GM18951 (cell line): ENCODE measurements around the gene MRPL1.

Source experiments
- POLR2A ChIP-seq: IDR thresholded peaks from 4 replicates; pipeline ENCODE4 v1.6.1; 2011; ENCODE audit warnings: mild to moderate bottlenecking; ENCODE audit not compliant: insufficient read length, insufficient read depth; ENCODE audit errors: extremely low read depth
- in situ Hi-C: fragments of 300-500 bp; cut with MboI; formaldehyde crosslinking; loops from one replicate; pipeline ENCODE4 v1.12.0; 2022; ENCODE audit warnings: low sequenced_read_pairs, mixed read lengths, inconsistent platforms; ENCODE audit not compliant: unreplicated experiment

Gene MRPL1

GRCh38 chr4:77865259-77865658 lies 2.6 kb downstream of the MRPL1 start:
- no peak for TF ChIP-seq POLR2A
- in situ Hi-C loops: no loop called here

GRCh38 chr4:77872723-77873445 lies 10.3 kb downstream of the MRPL1 start:
- TF ChIP-seq POLR2A: no peak
- in situ Hi-C loops: no loop called here

DNA sequence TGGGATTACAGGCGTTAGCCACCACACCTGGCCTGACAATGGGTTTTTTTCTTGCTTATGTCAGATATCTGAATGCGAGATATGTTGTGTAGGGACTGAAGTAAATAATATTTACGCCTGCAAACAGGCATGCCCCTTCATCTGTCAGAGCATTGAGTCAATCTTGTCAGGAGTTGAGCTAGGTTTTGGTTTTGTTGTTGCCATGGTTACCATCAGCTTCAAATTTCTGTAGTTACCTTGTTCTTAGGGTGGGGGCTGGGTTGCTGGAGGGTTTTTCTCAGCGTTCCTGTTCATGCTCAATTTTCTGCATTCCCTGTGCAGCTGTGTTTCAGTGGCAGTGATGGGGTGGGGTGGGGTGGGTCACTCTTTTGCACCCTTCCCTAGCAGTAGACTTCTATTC lies 14.5 kb downstream of the MRPL1 start:
- in situ Hi-C loops: no loop called here
- TF ChIP-seq POLR2A: no peak

DNA sequence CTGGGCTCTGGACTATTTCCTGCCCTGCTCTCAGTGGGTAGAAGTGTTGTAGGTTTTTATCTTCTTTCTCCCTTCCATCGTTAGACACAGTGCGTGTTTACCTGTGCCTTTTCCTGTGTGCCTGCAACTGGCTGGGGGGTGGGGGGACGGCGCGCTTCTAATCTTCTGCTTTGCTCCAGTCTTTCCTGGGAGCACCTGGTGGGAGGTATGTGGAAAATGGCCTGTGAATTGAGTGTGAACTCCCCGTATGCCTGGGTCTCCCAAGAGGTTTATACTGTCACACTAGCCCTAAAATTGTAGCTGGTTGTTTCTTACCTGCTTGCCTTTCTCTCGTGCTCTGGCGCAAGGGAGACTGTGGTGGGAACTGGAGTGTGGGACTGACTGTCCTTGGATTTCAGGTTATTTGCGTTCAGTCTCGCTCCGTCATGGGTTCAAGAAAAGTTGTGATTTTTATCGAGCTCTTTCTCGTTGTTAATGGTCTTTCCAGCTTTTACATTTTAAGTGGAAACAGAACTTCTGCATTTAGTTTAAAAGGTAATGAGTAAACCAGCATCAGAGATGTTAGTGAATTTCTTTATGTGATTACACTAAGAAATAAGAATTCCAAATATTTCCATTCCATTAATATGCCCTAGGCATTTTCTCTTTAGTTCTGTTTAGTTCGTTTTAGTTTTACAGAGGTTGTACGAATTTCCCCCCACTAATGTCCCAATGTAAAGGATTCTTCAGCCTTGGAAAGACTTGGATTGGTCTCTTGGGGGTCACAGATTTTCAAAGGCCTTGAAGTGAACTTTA lies 15.3 kb downstream of the MRPL1 start:
- in situ Hi-C loops: no loop called here
- no peak for TF ChIP-seq POLR2A

DNA sequence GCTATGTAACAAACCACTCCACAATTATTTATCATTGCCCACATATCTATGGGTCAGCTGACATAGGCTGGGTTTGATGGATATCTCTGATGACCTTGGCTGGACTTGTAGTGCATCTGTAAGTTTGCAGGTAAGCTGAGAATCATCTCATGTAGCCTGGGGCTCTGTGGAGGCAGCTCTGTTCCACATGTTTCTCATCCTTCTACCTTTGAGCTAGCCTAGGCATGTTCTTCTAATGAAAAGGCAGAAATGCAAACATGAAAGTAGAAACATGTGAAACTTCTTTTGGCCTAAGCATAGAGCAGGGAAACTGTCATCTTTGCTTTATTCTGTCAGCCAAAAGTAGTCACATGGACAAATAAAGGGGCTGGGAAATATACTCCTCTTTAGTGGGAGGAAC lies 18.2 kb downstream of the MRPL1 start:
- no peak for TF ChIP-seq POLR2A
- in situ Hi-C loops: no loop called here

GRCh38 chr4:77881460-77882295 lies 19.0 kb downstream of the MRPL1 start:
- no peak for TF ChIP-seq POLR2A
- in situ Hi-C loops: no loop called here

DNA sequence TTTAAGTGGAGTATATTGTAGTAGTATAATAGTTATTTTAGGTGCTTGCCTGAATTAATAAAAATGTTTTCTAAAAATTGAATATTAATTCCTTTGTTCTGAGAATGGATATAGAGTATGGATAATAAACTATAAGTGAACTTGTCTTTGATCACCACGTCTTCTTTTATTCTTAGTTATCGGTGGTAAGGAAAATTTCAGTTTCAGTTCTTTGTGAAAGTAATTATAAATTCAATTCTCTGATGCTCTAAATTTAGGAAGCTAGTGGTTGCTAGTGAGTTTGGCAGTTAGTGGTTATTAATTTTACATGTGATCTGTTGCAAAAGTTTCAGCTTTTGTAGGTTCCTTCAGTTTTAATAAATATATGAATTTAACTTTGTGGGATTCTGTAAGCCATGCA lies 30.8 kb downstream of the MRPL1 start:
- in situ Hi-C loops: no loop called here
- no peak for TF ChIP-seq POLR2A

DNA sequence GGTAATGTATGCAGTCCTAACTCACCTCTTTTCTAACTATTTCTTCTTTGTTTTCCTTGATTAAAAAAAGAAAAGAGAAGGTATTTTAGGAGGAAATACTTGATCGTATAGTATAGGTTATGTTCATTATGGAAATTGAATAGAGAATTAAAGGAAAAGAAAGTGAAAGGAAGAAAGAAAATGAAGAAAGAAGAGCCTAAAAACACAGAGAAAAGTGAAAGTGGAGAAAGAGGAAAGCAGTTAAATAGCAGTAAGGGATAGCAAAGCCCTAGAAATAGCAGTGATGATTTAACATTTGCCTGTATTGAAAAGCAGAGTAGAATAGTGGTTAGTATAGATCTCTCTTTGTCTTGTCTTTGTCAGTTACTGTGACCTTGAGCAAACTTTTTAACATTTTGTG lies 37.0 kb downstream of the MRPL1 start:
- in situ Hi-C loops: no loop called here

DNA sequence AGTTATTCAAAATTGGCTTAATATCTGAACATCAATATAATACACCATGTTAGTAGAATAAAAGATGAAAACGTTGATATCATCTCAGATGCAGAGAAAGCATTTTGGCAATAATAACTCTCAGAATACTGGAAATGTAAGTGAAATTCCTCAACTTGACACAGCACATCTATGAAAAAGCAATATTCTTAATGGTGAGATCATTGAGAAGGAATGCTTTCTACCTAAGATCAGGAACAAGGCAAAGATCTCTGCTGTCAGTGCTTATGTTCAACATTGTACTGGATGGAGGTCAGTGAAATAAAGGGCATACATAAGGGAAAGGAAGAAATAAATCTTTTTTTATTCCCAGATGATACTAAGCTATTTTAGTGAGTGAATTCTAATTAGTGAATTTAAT lies 40.6 kb downstream of the MRPL1 start:
- TF ChIP-seq POLR2A: no peak
- in situ Hi-C loops: no loop called here

More for the DNA sequence above, 37.0 kb downstream of the MRPL1 start:
- TF ChIP-seq POLR2A: no peak

- in situ Hi-C loops: no loop called here
These were observed 43.1 kb downstream of the MRPL1 start for GRCh38 chr4:77905651-77906263.

DNA sequence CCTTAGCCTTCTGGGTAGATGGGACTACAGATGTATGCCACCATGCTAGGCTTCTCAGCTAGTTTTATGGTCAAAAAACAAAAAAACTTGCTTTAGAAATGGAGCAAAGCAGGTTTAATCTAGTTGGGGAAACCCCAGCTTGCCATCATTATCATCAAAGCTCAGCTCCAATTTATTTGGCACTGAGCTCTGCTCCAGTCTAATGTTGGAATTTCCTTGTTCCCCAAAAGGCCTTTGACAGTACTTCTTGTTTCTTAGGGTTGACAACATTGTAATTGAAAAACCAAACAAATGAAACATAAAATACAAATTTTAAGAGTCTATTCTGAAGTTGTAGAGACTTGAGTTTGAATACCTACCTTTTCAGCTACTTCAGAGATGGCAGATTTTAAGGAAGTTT lies 48.0 kb downstream of the MRPL1 start:
- no peak for TF ChIP-seq POLR2A
- in situ Hi-C loops: no loop called here

More at GRCh38 chr4:77905651-77906263, 43.1 kb downstream of the MRPL1 start:
- no peak for TF ChIP-seq POLR2A

- in situ Hi-C loops: no loop called here
- no peak for TF ChIP-seq POLR2A
These were observed 48.5 kb downstream of the MRPL1 start for GRCh38 chr4:77911091-77911490.
